ENCODE measurements around the gene CMTM8.

The CMTM8 gene

DNA sequence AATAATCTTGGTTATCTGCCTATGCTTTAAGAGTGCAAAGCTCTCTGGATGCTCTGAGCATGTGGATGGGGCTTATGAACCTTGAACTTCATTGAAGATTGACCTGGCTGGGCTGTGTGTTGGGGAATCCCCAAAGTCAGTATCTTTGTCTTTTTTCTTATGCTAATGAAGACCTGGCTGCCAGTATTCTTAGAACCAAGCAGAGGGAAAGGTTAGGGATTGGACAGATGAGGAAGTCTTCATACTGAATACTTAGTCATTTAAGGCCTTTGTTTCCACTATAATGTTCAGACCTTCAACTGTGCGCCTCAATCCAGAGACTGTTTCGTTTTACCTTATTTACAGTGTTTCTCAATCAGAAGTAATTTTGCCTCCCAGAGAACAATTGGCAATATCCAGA is 110.7 kb downstream of the CMTM8 start:
- no peak overlapping the region for H2AFZ ChIP-seq (ENCODE audit: low read depth, low read length)
- TF ChIP-seq, protein P1, sequence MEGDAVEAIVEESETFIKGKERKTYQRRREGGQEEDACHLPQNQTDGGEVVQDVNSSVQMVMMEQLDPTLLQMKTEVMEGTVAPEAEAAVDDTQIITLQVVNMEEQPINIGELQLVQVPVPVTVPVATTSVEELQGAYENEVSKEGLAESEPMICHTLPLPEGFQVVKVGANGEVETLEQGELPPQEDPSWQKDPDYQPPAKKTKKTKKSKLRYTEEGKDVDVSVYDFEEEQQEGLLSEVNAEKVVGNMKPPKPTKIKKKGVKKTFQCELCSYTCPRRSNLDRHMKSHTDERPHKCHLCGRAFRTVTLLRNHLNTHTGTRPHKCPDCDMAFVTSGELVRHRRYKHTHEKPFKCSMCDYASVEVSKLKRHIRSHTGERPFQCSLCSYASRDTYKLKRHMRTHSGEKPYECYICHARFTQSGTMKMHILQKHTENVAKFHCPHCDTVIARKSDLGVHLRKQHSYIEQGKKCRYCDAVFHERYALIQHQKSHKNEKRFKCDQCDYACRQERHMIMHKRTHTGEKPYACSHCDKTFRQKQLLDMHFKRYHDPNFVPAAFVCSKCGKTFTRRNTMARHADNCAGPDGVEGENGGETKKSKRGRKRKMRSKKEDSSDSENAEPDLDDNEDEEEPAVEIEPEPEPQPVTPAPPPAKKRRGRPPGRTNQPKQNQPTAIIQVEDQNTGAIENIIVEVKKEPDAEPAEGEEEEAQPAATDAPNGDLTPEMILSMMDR (IDR thresholded peaks at IDR 0.05; ENCODE audit: low read depth, low read length) = no peak
- TF ChIP-seq EZH2phosphoT487 (IDR thresholded peaks at IDR 0.05; ENCODE audit: low read depth) = no peak
- no peaks in the 10 kb centered on the region for H3K9me3 ChIP-seq (ENCODE audit: insufficient read depth, low read length)
- no peaks in the 10 kb centered on the region for H3K79me2 ChIP-seq (ENCODE audit: low read length)
- no peak overlapping the region for H3K4me3 ChIP-seq (ENCODE audit: low read length)
- no peaks in the 10 kb centered on the region for H3K27me3 ChIP-seq (ENCODE audit: low read depth, low read length)
- no peak overlapping the region for H3K4me2 ChIP-seq (ENCODE audit: low read length)
- no peaks in the 10 kb centered on the region for H3K4me1 ChIP-seq (ENCODE audit: low read length)
- no peak overlapping the region for H3K9ac ChIP-seq (ENCODE audit: low read length)
- no peak overlapping the region for H3K27ac ChIP-seq (ENCODE audit: low read length)
- H3K36me3 ChIP-seq (replicated peaks; ENCODE audit: low read depth, low read length) = no peaks in the 10 kb centered on the region
- no peaks in the 10 kb centered on the region for H4K20me1 ChIP-seq (ENCODE audit: insufficient read depth, low read length)

DNA sequence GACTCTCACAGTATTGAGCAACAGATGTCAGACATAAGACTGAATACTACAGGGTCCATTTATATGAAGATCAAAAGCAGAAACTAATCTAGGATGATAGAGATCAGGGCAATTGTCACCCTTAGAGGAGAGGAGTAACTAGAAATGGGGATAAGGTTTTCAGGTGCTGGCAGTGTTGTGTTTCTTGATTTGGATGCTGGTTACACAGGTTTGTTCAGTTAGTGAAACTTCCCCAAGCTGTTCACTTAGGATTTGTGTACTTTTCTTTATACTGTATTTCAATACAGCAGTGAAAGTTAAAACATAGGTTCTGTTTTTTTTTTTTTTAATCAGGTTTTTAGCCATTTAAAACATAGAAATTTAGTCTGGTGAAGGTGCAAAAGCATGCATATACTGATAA is 114.1 kb downstream of the CMTM8 start:
- Histone ChIP-seq H3K9ac (ENCODE audit: low read length) (no peak overlapping the region), H3K27me3 (ENCODE audit: low read depth, low read length) (no peaks in the 10 kb centered on the region), H2AFZ (ENCODE audit: low read depth, low read length) (no peak overlapping the region), H3K4me3 (ENCODE audit: low read length) (no peak overlapping the region), H4K20me1 (ENCODE audit: insufficient read depth, low read length) (no peaks in the 10 kb centered on the region), H3K36me3 (replicated peaks; ENCODE audit: low read depth, low read length) (no peaks in the 10 kb centered on the region), H3K79me2 (ENCODE audit: low read length) (no peaks in the 10 kb centered on the region), H3K27ac (ENCODE audit: low read length) (no peak overlapping the region), H3K4me1 (ENCODE audit: low read length) (no peaks in the 10 kb centered on the region), H3K9me3 (ENCODE audit: insufficient read depth, low read length) (no peaks in the 10 kb centered on the region), H3K4me2 (ENCODE audit: low read length) (no peak overlapping the region)
- TF ChIP-seq, protein P1 (IDR thresholded peaks at IDR 0.05; ENCODE audit: low read depth, low read length) = no peak
- no peak for TF ChIP-seq EZH2phosphoT487 (IDR thresholded peaks at IDR 0.05; ENCODE audit: low read depth)

DNA sequence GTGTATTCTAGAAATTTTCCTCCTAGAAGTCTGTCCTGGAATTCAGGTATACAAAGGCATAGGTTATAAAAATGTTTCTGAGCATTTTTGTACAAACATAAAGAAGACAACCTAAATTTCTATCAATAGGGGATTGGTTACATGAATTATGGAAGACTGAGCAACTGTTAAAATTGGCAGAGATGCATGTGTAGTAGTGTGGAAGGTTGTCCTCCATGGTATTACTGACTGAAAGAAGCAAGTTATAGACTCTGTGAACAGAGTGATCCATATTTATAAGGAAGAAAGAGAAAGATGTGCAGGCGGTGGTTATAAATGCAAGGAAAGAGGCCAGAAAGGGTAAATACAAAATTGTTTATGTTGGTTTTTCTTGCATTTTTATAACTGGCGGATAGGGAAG is 114.9 kb downstream of the CMTM8 start:
- Histone ChIP-seq H3K4me1 (ENCODE audit: low read length) (no peaks in the 10 kb centered on the region), H3K27me3 (ENCODE audit: low read depth, low read length) (no peaks in the 10 kb centered on the region), H3K4me2 (ENCODE audit: low read length) (no peak overlapping the region), H3K27ac (ENCODE audit: low read length) (no peak overlapping the region), H2AFZ (ENCODE audit: low read depth, low read length) (no peak overlapping the region), H3K79me2 (ENCODE audit: low read length) (no peaks in the 10 kb centered on the region), H3K9me3 (ENCODE audit: insufficient read depth, low read length) (no peaks in the 10 kb centered on the region), H4K20me1 (ENCODE audit: insufficient read depth, low read length) (no peaks in the 10 kb centered on the region), H3K36me3 (replicated peaks; ENCODE audit: low read depth, low read length) (no peaks in the 10 kb centered on the region), H3K4me3 (ENCODE audit: low read length) (no peak overlapping the region), H3K9ac (ENCODE audit: low read length) (no peak overlapping the region)
- TF ChIP-seq EZH2phosphoT487 (IDR thresholded peaks at IDR 0.05; ENCODE audit: low read depth) = no peak
- TF ChIP-seq, protein P1 (IDR thresholded peaks at IDR 0.05; ENCODE audit: low read depth, low read length) = no peak

DNA sequence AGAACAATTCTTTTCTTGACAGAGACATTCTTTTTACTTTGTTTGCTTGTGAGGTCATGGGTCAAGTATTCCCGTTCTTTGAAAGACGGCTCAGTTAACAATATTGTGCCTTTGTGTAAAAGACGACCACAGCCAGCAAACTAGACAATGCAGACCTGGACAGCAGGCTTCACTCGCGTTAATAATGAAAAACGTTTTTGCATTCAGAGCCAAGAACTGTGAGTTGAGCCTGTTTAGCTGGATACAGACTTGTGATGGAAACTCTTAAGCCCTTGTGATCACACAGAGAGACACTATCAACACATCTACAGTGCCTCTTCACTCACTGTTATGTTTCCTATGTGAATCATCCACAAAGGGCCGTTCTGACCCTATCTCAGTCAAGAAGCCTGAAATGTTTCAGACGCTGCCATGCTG is 115.9 kb downstream of the CMTM8 start:
- H2AFZ ChIP-seq (ENCODE audit: low read depth, low read length) = no peak overlapping the region
- H3K27ac ChIP-seq (ENCODE audit: low read length) = no peak overlapping the region

More for the DNA sequence above, 115.9 kb downstream of the CMTM8 start:
- H3K4me2 ChIP-seq (ENCODE audit: low read length) = no peak overlapping the region
- no peaks in the 10 kb centered on the region for H3K9me3 ChIP-seq (ENCODE audit: insufficient read depth, low read length)
- H3K4me3 ChIP-seq (ENCODE audit: low read length) = no peak overlapping the region
- H3K79me2 ChIP-seq (ENCODE audit: low read length) = no peaks in the 10 kb centered on the region
- H3K4me1 ChIP-seq (ENCODE audit: low read length) = no peaks in the 10 kb centered on the region
- no peaks in the 10 kb centered on the region for H4K20me1 ChIP-seq (ENCODE audit: insufficient read depth, low read length)
- TF ChIP-seq EZH2phosphoT487 (IDR thresholded peaks at IDR 0.05; ENCODE audit: low read depth) = no peak
- TF ChIP-seq, protein P1 (IDR thresholded peaks at IDR 0.05; ENCODE audit: low read depth, low read length) = no peak
- H3K27me3 ChIP-seq (ENCODE audit: low read depth, low read length) = no peaks in the 10 kb centered on the region
- H3K36me3 ChIP-seq (replicated peaks; ENCODE audit: low read depth, low read length) = no peaks in the 10 kb centered on the region
- H3K9ac ChIP-seq (ENCODE audit: low read length) = no peak overlapping the region

Measured in OCI-LY3 (cell line).